Osteoblast (primary cell): Measurements from ENCODE around the gene TMED6. TPM values are rescaled to one million over a fixed set of nuclear protein-coding genes. Genes with fewer than 3 reads are reported as not detected.

Experiments
- DNase-seq: peaks from one replicate; pipeline ENCODE4 v3.0.0; 2011; ENCODE audit warnings: low spot score, mixed read lengths; ENCODE audit not compliant: insufficient read length; ENCODE audit errors: missing footprints
- H2AFZ ChIP-seq: 2 replicates; pipeline ENCODE4 v1.6.0; 2011; ENCODE audit warnings: mild to moderate bottlenecking, low read length
- H3K27ac ChIP-seq: 2 replicates; pipeline ENCODE4 v1.5.1; 2011; ENCODE audit warnings: mild to moderate bottlenecking, low read depth, low read length, moderate library complexity
- H3K27me3 ChIP-seq: 2 replicates; pipeline ENCODE4 v1.6.0; 2012; ENCODE audit warnings: mild to moderate bottlenecking, control low read depth, inconsistent platforms, low read length, moderate library complexity; ENCODE audit not compliant: insufficient read depth
- H3K36me3 ChIP-seq: 2 replicates; pipeline ENCODE4 v1.5.1; 2011; ENCODE audit warnings: mild to moderate bottlenecking, low read length, control low read depth, moderate library complexity; ENCODE audit not compliant: insufficient read depth
- H3K4me1 ChIP-seq: 2 replicates; pipeline ENCODE4 v1.5.1; 2011; ENCODE audit warnings: mild to moderate bottlenecking, low read length, control low read depth, moderate library complexity; ENCODE audit not compliant: insufficient read depth
- H3K4me2 ChIP-seq: 2 replicates; pipeline ENCODE4 v1.6.0; 2011; ENCODE audit warnings: mild to moderate bottlenecking, low read length; ENCODE audit not compliant: insufficient read depth
- H3K4me3 ChIP-seq: fragments of 200-600 bp; sonication (generic); 3 replicates; pipeline ENCODE4 v1.5.1; 2012; ENCODE audit warnings: mild to moderate bottlenecking, low read length, inconsistent platforms; ENCODE audit not compliant: insufficient read depth
- H3K79me2 ChIP-seq: 2 replicates; pipeline ENCODE4 v1.6.0; 2012; ENCODE audit warnings: mild to moderate bottlenecking, low read length, control low read depth, inconsistent platforms; ENCODE audit not compliant: insufficient read depth
- H3K9me3 ChIP-seq: 2 replicates; pipeline ENCODE4 v1.5.1; 2011; ENCODE audit warnings: low read depth, low read length, control low read depth
- H4K20me1 ChIP-seq: 2 replicates; pipeline ENCODE4 v1.6.0; 2012; ENCODE audit warnings: mild to moderate bottlenecking, low read length, control low read depth; ENCODE audit not compliant: insufficient read depth
- total RNA-seq: library from RNA; depleted of rRNA; stranded (reverse); fragments of >200 nt; gene quantifications from 2 replicates; pipeline ENCODE4 v1.2.3, GENCODE V29; 2012
- TF ChIP-seq, protein P1 (sequence below): IDR thresholded peaks from 2 replicates; pipeline ENCODE4 v1.5.1; 2011; ENCODE audit warnings: mild to moderate bottlenecking, low read depth, low read length, moderate library complexity; ENCODE audit errors: extremely low read depth

The TMED6 gene
- total RNA-seq, 1 donor: 0.72 TPM

DNA sequence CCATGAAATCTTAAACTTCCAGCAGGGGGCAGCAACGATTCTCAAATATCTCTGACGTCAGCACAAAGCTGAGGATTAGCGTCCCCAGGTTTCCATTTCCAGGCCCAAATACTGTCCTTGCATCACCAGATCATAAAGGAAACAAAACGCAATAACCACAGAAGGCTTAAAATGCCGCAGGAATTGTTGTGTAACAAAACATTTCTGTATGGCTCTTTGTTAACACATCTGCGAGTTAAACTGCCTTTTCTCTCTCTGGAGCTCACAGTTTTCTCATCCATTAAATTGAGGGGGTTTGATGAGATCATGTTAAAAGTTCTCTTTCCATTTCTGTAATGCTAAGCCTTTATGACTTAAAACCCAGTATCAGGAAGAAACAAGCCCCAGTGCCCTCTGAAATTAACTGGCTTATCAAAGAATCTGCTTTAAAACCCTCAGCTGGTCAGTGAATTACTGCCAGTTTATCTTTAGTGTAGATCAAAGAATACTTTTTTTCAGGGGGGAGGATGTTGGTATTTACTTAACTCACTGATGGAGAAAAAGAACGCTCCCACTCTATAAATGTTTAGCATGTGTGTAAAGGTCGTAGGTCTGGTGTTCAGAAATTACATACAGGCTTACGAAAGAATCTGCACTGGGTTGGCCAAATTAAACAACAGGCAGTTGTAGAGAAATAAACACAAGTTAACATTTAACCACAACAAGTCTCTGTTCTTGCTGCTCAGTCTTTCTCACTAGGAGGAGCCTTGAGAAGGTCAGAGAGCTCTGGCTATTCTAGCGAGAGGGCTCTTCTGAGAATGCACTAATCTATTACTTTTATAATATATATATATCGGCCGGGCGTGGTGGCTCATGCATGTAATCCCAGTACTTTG is 44.8 kb upstream of the TMED6 start:
- Histone ChIP-seq H3K4me3 (peak overlapping the region; percentile 46), H3K27ac (peak overlapping the region; percentile 87), H2AFZ (peak overlapping the region; percentile 36), H3K27me3 (peaks cover 3% of the 10 kb centered on the region), H3K4me1 (peaks cover 20% of the 10 kb centered on the region), H3K4me2 (peak overlapping the region; percentile 74), H4K20me1 (no peaks in the 10 kb centered on the region), H3K79me2 (no peaks in the 10 kb centered on the region), H3K9me3 (no peaks in the 10 kb centered on the region), H3K36me3 (no peaks in the 10 kb centered on the region)
- TF ChIP-seq, protein P1, sequence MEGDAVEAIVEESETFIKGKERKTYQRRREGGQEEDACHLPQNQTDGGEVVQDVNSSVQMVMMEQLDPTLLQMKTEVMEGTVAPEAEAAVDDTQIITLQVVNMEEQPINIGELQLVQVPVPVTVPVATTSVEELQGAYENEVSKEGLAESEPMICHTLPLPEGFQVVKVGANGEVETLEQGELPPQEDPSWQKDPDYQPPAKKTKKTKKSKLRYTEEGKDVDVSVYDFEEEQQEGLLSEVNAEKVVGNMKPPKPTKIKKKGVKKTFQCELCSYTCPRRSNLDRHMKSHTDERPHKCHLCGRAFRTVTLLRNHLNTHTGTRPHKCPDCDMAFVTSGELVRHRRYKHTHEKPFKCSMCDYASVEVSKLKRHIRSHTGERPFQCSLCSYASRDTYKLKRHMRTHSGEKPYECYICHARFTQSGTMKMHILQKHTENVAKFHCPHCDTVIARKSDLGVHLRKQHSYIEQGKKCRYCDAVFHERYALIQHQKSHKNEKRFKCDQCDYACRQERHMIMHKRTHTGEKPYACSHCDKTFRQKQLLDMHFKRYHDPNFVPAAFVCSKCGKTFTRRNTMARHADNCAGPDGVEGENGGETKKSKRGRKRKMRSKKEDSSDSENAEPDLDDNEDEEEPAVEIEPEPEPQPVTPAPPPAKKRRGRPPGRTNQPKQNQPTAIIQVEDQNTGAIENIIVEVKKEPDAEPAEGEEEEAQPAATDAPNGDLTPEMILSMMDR: peak; percentile 71
- DNase-seq: no peak

DNA sequence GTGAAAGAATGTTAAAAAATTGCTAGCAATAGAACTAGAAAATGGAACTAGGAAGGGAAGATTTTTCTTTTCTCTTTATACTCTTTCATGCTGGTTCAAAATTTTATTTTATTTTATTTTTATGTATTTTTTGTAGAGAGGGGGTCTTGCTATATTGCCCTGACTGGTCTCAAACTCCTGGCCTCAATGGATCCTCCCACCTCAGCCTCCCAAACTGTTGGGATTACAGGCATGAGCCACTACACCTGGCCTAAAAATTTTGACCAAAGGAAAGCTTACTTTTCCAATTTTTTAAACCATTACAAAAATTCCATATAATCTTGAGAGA is 44.2 kb upstream of the TMED6 start:
- no peak overlapping the region for H3K4me2 ChIP-seq
- H3K27me3 ChIP-seq: peaks cover 3% of the 10 kb centered on the region
- TF ChIP-seq, protein P1: no peak
- no peaks in the 10 kb centered on the region for H3K36me3 ChIP-seq
- H4K20me1 ChIP-seq: no peaks in the 10 kb centered on the region
- H3K27ac ChIP-seq: no peak overlapping the region
- H2AFZ ChIP-seq: no peak overlapping the region
- no peak for DNase-seq
- H3K4me3 ChIP-seq: no peak overlapping the region
- H3K9me3 ChIP-seq: no peaks in the 10 kb centered on the region
- H3K79me2 ChIP-seq: no peaks in the 10 kb centered on the region
- H3K4me1 ChIP-seq: peaks cover 20% of the 10 kb centered on the region

- Histone ChIP-seq H3K27ac (no peak overlapping the region), H3K4me2 (no peak overlapping the region), H3K4me3 (no peak overlapping the region), H2AFZ (no peak overlapping the region), H3K27me3 (peaks cover 3% of the 10 kb centered on the region), H4K20me1 (no peaks in the 10 kb centered on the region), H3K4me1 (peaks cover 15% of the 10 kb centered on the region), H3K79me2 (no peaks in the 10 kb centered on the region), H3K36me3 (no peaks in the 10 kb centered on the region), H3K9me3 (no peaks in the 10 kb centered on the region)
- peak; percentile 26 for DNase-seq
- TF ChIP-seq, protein P1: no peak
Observed at GRCh38 chr16:69393898-69394849, 42.6 kb upstream of the TMED6 start.
